ENCODE results near the gene ANKMY1. TPM values are rescaled to one million over a fixed set of nuclear protein-coding genes. Genes with fewer than 3 reads are reported as not detected.

Gene ANKMY1
- polyA plus RNA-seq, 12 donors = 6.0 to 14.1 (median 8.3) TPM; not detected in 1

DNA sequence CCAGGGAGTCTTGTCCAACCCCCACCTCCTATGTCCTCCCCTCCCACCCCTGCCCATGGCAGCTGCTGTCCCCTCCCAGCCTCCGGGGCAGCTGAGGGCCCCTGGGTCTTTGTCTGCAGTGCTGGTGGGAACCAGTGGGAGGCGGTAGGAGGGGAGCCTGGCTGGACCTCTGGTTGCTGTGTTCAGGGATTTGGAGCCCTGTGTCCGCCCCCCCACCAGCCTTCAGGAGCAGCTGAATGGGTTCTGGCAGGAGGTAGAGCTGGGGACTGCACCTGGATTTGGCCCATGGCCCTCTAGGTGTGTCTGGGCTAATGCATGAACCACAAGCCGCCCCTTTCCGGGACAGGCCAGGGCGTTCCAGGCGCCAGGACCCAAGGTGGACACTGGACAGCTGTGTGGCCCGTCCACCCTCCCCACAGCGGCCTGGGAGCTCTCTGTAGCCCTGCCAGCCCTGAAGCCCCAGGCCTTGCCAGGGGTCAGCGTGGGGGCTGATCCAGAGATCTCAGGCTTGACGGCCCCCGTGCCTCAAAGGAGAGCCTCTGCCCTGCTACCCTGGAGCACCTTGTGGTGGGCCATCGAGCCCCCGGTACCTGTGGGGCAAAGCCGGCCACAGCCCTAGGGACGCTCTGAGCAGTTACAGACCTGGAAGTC lies 96.9 kb downstream of the ANKMY1 start:
- no peak for DNase-seq

- DNase-seq = no peak
Observed at GRCh38 chr2:240460253-240460711, 97.5 kb downstream of the ANKMY1 start.

- peak; percentile 16 for DNase-seq
Observed at GRCh38 chr2:240459401-240460252, 98.2 kb downstream of the ANKMY1 start.

DNA sequence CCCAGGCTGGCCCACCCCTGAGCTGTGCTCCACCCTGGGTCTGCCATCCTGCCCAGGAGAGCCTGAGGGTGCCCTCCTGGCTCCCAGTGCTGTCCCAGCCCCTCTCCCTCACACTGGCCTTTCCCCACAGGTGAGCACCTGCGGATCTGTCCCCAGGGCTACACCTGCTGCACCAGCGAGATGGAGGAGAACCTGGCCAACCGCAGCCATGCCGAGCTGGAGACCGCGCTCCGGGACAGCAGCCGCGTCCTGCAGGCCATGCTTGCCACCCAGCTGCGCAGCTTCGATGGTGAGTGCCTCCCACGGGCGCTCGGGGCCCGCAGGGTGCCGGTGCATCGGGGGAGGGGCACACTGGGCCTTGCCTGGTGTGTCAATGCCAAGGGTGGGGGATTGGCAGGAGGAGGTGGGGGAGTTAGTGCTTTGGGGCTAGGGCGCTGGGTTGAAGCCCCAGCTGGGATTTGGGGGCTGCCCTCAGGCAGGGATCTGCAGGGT lies 98.8 kb downstream of the ANKMY1 start:
- DNase-seq = no peak

- DNase-seq = no peak
Observed at GRCh38 chr2:240458044-240458899, 99.5 kb downstream of the ANKMY1 start.

DNA sequence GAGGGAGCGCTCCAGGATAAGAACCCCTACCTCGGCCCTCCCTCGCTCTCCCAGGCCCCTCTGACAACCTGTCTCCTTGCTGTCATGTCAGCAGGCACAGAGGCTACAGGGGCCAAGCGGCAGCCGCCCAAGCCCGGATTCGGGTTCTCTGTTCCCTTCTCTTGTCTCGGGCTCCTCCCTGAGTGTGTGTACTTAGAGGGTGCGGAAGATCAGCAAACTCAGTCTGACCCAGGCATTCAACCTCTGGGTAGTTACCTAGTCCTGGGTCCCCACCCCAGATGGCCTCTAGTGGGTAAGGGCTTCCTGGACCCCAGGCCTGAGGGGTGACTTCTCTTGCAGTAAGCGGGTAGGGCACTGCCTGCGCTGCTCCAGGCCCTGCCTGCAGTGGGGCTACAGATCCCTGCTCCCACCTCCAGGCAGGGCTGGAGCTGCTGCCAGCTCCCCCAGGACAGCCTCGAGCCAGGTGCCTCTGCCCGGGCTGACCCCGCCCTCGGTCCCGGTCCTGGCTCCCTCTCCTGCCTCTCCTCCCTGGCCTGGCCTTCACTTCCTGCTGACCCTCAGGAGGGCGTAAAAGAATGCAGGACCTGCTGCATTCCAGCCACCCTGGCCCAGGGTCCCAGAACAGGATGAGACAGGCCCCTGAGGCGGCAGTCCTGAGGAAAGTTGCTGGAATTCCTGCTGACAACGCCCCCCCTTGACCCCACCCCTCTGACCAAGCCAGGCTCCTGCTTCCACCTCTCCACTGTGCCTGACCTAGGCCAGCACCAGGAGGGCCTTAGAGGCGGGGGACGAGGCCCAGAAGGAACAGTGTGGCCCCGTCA lies 100.4 kb downstream of the ANKMY1 start:
- no peak for DNase-seq

DNA sequence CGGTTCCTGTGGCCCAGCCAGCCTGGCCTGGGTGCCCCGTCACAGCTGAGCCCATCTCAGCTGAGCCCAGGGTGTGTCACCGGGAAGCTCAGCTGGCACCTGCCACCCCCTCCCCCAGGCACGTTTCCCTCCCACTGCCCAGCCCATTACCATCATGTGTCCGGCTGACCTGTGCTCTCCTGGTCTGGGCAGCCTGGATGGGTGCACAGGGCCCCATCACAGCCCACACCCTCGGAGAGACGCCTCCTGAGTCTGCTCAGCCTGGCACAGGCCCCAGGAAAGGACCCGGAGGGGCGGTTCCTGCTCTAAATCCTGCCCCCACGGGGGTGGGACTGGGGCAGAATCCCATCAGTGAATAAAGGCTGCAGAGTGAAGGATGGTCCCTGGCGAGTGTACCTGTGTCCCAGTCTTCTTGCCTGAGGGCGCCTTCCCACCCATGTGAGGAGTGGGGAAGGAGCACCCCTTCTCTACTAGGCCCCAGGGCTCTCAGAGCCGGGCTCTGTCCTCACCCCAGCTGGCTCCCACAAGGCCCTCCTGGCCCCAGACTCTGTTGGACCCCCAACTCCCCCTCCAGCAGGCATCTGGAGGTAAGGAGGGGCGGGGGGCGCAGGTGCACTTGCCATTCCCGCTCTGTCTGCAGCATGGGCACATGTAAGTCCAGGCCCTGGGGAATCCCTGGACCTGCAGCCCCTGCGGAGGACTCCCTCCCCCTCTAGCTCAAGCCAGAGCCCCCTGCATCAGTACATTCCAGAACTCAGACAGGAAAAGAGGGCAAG lies 101.2 kb downstream of the ANKMY1 start:
- DNase-seq = no peak

DNA sequence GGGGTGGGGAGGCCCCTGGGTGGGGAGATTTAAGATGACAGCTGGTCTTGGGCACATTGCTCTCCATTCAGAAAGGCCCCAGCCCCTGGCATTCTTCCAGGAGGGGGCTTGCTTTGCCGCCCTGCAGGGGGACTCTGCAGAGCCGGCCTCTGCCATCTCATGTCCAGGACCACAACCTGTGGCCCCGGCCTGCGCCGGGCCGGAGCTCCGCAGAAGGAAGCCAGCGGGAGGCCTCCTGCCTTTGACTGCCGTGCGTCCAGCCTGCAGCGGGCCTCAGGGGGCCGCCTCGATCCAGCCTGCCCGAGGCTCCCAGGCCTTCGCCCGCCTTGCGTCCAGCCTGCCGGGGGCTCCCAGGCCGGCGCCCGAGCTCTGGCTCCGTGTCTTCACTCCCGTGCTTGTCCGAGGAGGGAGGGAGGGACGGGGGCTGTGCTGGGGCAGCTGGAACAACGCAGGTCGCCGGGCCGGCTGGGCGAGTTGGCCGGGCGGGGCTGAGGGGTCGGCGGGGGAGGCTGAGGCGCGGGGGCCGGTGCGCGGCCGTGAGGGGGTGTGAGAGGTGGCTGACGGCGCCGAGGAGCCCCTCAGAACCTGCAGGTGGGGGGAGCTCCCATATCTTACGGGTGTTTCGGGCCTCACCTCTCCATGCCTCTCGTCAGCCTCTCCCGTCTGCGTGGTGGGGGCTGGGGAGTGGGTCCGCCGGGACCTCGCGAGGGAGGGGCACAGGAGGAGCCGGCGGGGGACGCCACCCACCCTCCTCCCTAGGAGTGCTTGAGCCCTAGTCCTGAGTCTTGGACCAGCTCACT lies 101.9 kb downstream of the ANKMY1 start:
- no peak for DNase-seq

- DNase-seq = no peak
Observed at GRCh38 chr2:240455272-240455646, 102.5 kb downstream of the ANKMY1 start.

DNA sequence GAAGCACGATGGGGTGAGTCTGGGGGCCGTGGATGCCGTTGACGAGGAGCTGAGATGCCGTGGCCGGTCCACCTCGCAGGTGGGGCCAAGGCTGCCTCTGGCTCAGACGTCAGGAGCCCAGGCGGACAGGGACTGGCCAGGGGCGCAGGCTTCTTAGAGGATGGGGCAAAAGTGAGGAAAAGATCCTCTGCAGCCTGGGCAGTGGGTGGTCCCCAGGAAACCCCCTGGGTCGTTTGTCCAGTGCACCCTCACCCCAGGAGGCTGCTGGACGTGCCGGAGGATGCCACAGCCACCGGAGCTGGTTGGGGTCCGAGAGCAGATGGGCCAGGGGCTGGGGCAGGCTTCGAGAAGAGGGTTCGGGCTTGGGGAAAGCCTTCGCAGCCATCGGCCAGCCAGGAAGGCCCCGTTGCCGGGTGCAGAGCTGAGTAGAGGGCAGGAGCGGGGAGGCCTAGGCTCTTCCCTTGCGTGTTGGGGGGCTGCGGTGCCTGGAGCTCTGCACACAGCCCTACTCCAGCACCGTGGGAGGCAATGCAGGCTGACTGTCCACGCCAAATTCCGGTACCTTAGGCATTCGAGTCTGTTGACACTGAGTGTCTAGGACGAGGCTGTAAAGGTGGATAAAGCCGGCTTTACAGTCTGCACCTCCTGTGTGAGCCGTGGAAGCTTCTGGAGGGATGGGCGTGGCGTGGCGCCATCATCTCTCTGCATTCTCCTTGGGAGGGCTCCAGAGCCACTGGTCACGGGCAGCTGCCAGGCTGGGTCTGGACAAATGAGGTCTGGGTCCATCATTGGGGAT lies 103.5 kb downstream of the ANKMY1 start:
- DNase-seq = no peak

DNA sequence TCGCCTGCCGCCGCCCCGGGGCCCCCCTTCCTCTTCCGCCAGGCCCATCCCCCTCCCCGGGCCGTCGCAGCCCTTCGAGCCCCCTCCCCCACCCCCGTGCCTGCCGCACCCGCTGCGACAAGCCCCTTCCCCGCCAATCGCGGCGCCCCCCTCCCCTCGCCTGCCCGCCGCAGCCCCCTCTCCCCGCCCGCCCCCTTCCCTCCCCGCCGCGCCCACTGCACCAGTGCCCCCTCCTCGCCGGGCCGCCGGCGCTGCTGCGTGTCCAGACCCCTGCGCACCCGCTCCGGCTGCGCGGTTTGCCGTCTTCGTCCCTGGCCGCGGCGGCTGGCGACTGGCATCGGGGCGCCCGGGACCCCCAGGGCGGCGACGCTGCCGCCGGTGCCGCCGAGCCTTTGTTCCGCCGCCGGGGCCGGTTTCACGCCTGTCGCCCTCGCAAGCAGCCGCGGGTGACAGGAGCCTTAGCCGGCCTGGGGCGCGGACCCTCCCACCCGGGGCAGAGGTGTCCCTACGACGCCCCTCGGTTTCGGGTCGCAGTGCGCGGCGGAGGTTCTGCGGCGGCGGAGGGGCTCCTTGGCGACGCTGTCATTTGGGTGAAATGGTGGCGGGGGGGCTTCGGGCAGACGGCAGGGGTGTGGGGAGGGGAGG lies 104.2 kb downstream of the ANKMY1 start:
- DNase-seq = no peak

- peak; percentile 41 for DNase-seq
Observed at GRCh38 chr2:240452462-240453256, 105.1 kb downstream of the ANKMY1 start.

GRCh38 chr2:240451791-240452461 lies 105.9 kb downstream of the ANKMY1 start:
- no peak for DNase-seq

GRCh38 chr2:240451108-240451611 lies 106.6 kb downstream of the ANKMY1 start:
- no peak for DNase-seq

GRCh38 chr2:240450532-240451107 lies 107.2 kb downstream of the ANKMY1 start:
- DNase-seq = no peak
